H1 (cell line): ENCODE results near the gene ECEL1. TPM values are rescaled to one million over a fixed set of nuclear protein-coding genes. Genes with fewer than 3 reads are reported as not detected.
"Not testable (repeated sequence)": the region's sequence is repeated elsewhere in the genome, so short reads cannot be mapped to it uniquely, and the experiment has no call there.

Experiments
- CTCF ChIA-PET: fragments of 300-600 bp; sonication (Branson Sonifier 250); formaldehyde crosslinking; loops from one replicate; lab custom pipeline; 2021; ENCODE audit not compliant: partially characterized antibody; lab: Charles Lee
- POLR2A ChIA-PET: fragments of 300-600 bp; sonication (Branson Sonifier 250); formaldehyde crosslinking; loops from one replicate; lab custom pipeline; 2021; ENCODE audit warnings: inconsistent platforms; ENCODE audit not compliant: partially characterized antibody; lab: Charles Lee
- DNase-seq, 2 experiments: peaks; one replicate each; pipeline versions ENCODE4 v3.0.0 to v3.0.0-alpha.2; 2010 to 2022; ENCODE audit warnings: low spot score in 2 of 2, low read depth in 1 of 2, mixed read lengths in 1 of 2
- FAIRE-seq: peaks from 2 replicates; lab custom pipeline; 2011; peaks lifted over from hg19 to GRCh38; lab: Jason Lieb, UNC
- H2AFZ ChIP-seq: 2 replicates; pipeline ENCODE4 v1.8.1; 2012; ENCODE audit warnings: low read length, inconsistent platforms
- H2AK5ac ChIP-seq: 2 replicates; pipeline ENCODE4 v1.6.1; 2013; ENCODE audit warnings: low read depth, low read length
- H2BK120ac ChIP-seq: replicated peaks from 2 replicates; pipeline ENCODE3; 2013; ENCODE audit warnings: low read depth, low read length, inconsistent platforms
- H2BK12ac ChIP-seq: 2 replicates; pipeline ENCODE4 v1.6.1; 2013; ENCODE audit warnings: low read depth, low read length
- H2BK15ac ChIP-seq: 2 replicates; pipeline ENCODE4 v1.6.1; 2013; ENCODE audit warnings: low read length
- H2BK20ac ChIP-seq: 2 replicates; pipeline ENCODE4 v1.6.1; 2013; ENCODE audit warnings: low read length
- H2BK5ac ChIP-seq: 2 replicates; pipeline ENCODE4 v1.6.1; 2013; ENCODE audit warnings: low read depth, low read length
- H3K14ac ChIP-seq: 2 replicates; pipeline ENCODE4 v1.6.1; 2013; ENCODE audit warnings: inconsistent platforms; ENCODE audit not compliant: insufficient read length
- H3K18ac ChIP-seq: 2 replicates; pipeline ENCODE4 v1.6.1; 2013; ENCODE audit warnings: low read length; ENCODE audit errors: extremely low read depth
- H3K23ac ChIP-seq: 2 replicates; pipeline ENCODE4 v1.6.1; 2013; ENCODE audit warnings: inconsistent platforms; ENCODE audit not compliant: insufficient read length
- H3K23me2 ChIP-seq: 2 replicates; pipeline ENCODE4 v1.6.1; 2013; ENCODE audit warnings: low read depth, low read length
- H3K27ac ChIP-seq: 2 replicates; pipeline ENCODE4 v1.6.1; 2011; ENCODE audit warnings: low read depth, low read length, inconsistent platforms
- H3K27me3 ChIP-seq, 4 experiments: replicated peaks in 1 of 4; 1 replicate in 1 of 4; 2 replicates in 3 of 4; pipeline versions ENCODE4 v1.6.1 to v1.8.1; 2011 to 2013; ENCODE audit warnings: low read length in 3 of 4, mild to moderate bottlenecking in 3 of 4, inconsistent platforms in 2 of 4, mixed read lengths in 2 of 4, moderate library complexity in 1 of 4; ENCODE audit not compliant: control insufficient read depth in 3 of 4, insufficient read depth in 3 of 4; ENCODE audit errors: extremely low read depth in 1 of 4
- H3K36me3 ChIP-seq, 4 experiments: 2 replicates each; pipeline versions ENCODE4 v1.6.1 to v1.8.1; 2011 to 2013; ENCODE audit warnings: mild to moderate bottlenecking in 4 of 4, low read length in 3 of 4, moderate library complexity in 2 of 4, control low read depth in 1 of 4, inconsistent platforms in 1 of 4; ENCODE audit not compliant: insufficient read depth in 4 of 4, control insufficient read depth in 2 of 4
- H3K4ac ChIP-seq: replicated peaks from 2 replicates; pipeline ENCODE3; 2013; ENCODE audit warnings: low read length, low read depth, mixed read lengths, inconsistent platforms; ENCODE audit not compliant: insufficient read length
- H3K4me1 ChIP-seq, 4 experiments: replicated peaks in 1 of 4; 1 replicate in 1 of 4; 2 replicates in 3 of 4; pipeline versions ENCODE4 v1.6.1 to v1.8.1; 2011 to 2013; ENCODE audit warnings: low read length in 3 of 4, inconsistent platforms in 2 of 4, mixed read lengths in 1 of 4; ENCODE audit not compliant: insufficient read depth in 4 of 4, control insufficient read depth in 3 of 4
- H3K4me2 ChIP-seq, 2 experiments: 2 replicates each; pipeline versions ENCODE4 v1.6.1 to v1.8.1; 2011 to 2013; ENCODE audit warnings: low read depth in 2 of 2, low read length in 2 of 2, control low read depth in 1 of 2, inconsistent platforms in 1 of 2, mild to moderate bottlenecking in 1 of 2; ENCODE audit not compliant: insufficient read depth in 1 of 2
- H3K4me3 ChIP-seq, 4 experiments: fragments of 200-600, 300-600 bp in 1 of 4; sonication (generic), shearing (Covaris generic), sonication (Bioruptor Twin) in 1 of 4; 2 replicates each; pipeline versions ENCODE4 v1.5.1 to v1.8.1; 2011 to 2016; ENCODE audit warnings: low read length in 4 of 4, low read depth in 3 of 4, control low read depth in 2 of 4, inconsistent platforms in 2 of 4, mild to moderate bottlenecking in 2 of 4, mixed read lengths in 1 of 4, moderate library complexity in 1 of 4; ENCODE audit not compliant: insufficient read depth in 2 of 4; ENCODE audit errors: extremely low read depth in 1 of 4
- H3K56ac ChIP-seq: replicated peaks from 2 replicates; pipeline ENCODE3; 2013; ENCODE audit warnings: low read depth, mild to moderate bottlenecking, mixed read lengths, low read length, inconsistent platforms; ENCODE audit not compliant: insufficient read length
- H3K79me1 ChIP-seq: 2 replicates; pipeline ENCODE4 v1.6.1; 2013; ENCODE audit warnings: low read depth, low read length, control low read depth
- H3K79me2 ChIP-seq, 2 experiments: 2 replicates each; pipeline versions ENCODE4 v1.6.1 to v1.8.1; 2012 to 2013; ENCODE audit warnings: low read length in 2 of 2, mild to moderate bottlenecking in 2 of 2, inconsistent platforms in 1 of 2; ENCODE audit not compliant: insufficient read depth in 2 of 2, control insufficient read depth in 1 of 2
- H3K9ac ChIP-seq, 4 experiments: replicated peaks in 1 of 4; 1 replicate in 1 of 4; 2 replicates in 3 of 4; pipeline versions ENCODE4 v1.6.1 to v1.8.1; 2011 to 2013; ENCODE audit warnings: low read depth in 3 of 4, low read length in 3 of 4, control low read depth in 2 of 4, mild to moderate bottlenecking in 2 of 4, moderate library complexity in 2 of 4, inconsistent platforms in 1 of 4; ENCODE audit errors: extremely low read depth in 1 of 4
- H3K9me3 ChIP-seq, 2 experiments: 2 replicates each; pipeline versions ENCODE4 v1.6.1 to v1.8.1; 2012 to 2013; ENCODE audit warnings: mild to moderate bottlenecking in 2 of 2, moderate library complexity in 2 of 2, control low read depth in 1 of 2, inconsistent platforms in 1 of 2, low read depth in 1 of 2, low read length in 1 of 2, mixed read lengths in 1 of 2; ENCODE audit not compliant: insufficient read depth in 2 of 2
- H4K20me1 ChIP-seq, 2 experiments: replicated peaks in 1 of 2; 2 replicates each; pipeline versions ENCODE3 to v1.8.1; 2011 to 2013; ENCODE audit warnings: inconsistent platforms in 2 of 2, low read length in 2 of 2, mild to moderate bottlenecking in 1 of 2; ENCODE audit not compliant: insufficient read depth in 2 of 2, control insufficient read depth in 1 of 2
- H4K5ac ChIP-seq: 2 replicates; pipeline ENCODE4 v1.6.1; 2013; ENCODE audit warnings: low read length, low read depth, mixed read lengths, inconsistent platforms; ENCODE audit not compliant: insufficient read length
- H4K8ac ChIP-seq: 2 replicates; pipeline ENCODE4 v1.8.0; 2013; ENCODE audit warnings: mild to moderate bottlenecking, moderate library complexity, low read length, inconsistent platforms; ENCODE audit not compliant: insufficient read depth; ENCODE audit errors: extremely low read depth
- H4K91ac ChIP-seq: replicated peaks from 2 replicates; pipeline ENCODE3; 2013; ENCODE audit warnings: low read length, mixed read lengths, inconsistent platforms; ENCODE audit not compliant: insufficient read length
- WGBS, 2 experiments: shearing (Covaris generic) in 1 of 2; methylation state at CpG; one replicate each; pipeline versions ENCODE4 v1.1.6 to v1.1.7; 2013 to 2015; ENCODE audit warnings: low lambda C conversion rate in 2 of 2, mixed read lengths in 2 of 2, inconsistent platforms in 1 of 2, low coverage in 1 of 2, missing lambda C conversion rate in 1 of 2; ENCODE audit not compliant: insufficient replicate concordance in 2 of 2, insufficient coverage in 1 of 2, insufficient read length in 1 of 2; ENCODE audit errors: extremely low coverage in 1 of 2, missing lambda C conversion rate in 1 of 2; 5-methylcytosine and 5-hydroxymethylcytosine counted together
- polyA plus RNA-seq, 7 experiments: library from polyadenylated mRNA; depleted of rRNA in 3 of 7; stranded (reverse) in 5 of 7; unstranded in 2 of 7; fragments of >200 nt in 5 of 7; fragments of 200-250 nt in 2 of 7; gene quantifications; 1 replicate in 5 of 7; 2 replicates in 1 of 7; 4 replicates in 1 of 7; pipeline versions ENCODE4 v1.2.1 to v1.2.3, GENCODE V29; 2011 to 2013; ENCODE audit warnings: missing spikeins in 2 of 7, mixed read lengths in 2 of 7
- total RNA-seq: library from RNA; stranded (reverse); fragmentation: NEBNext Ultra II Directional; extraction: Animal tissue kit (Norgen Biotek cat#: 25700); gene quantifications from 2 replicates; pipeline ENCODE4 v1.2.1, GENCODE V29; 2021

The ECEL1 gene
- total and polyA plus RNA-seq, 2 of the 8 experiments (the other 6 are each of a cell fraction or from before 2014, with no cell fraction given): 7.7 to 20.2 TPM

- POLR2A ChIA-PET: interaction anchor here (1.4 kb wide), 1 partner anchor 79 kb away, joined by 5 read pairs; no protein-coding TSS in a partner anchor
- H3K79me2 ChIP-seq, H3K27ac ChIP-seq, H2AFZ ChIP-seq, DNase-seq, H3K27me3 ChIP-seq, H3K4me3 ChIP-seq, H4K91ac ChIP-seq, H2BK5ac ChIP-seq, H3K9me3 ChIP-seq, H2BK15ac ChIP-seq, H2AK5ac ChIP-seq, H4K8ac ChIP-seq, H4K20me1 ChIP-seq, FAIRE-seq, H3K56ac ChIP-seq, H2BK120ac ChIP-seq, H3K79me1 ChIP-seq, H2BK20ac ChIP-seq, H3K4ac ChIP-seq, H3K4me2 ChIP-seq, H3K14ac ChIP-seq, H3K23ac ChIP-seq, H3K9ac ChIP-seq, H3K36me3 ChIP-seq, H3K18ac ChIP-seq, H4K5ac ChIP-seq, H3K23me2 ChIP-seq: not testable (repeated sequence)
- WGBS, 2 experiments: 100% methylated on average over 2 of the region's 29 CpGs; no CpG with 5 or more reads in 1 of the 2 experiments
- 0 out of 2 replicates have a peak overlapping the region, but pooled peaks have one; percentile 96 for H2BK12ac ChIP-seq
- CTCF ChIA-PET: interaction anchor here (0.6 to 3.6 kb wide), 33 partner anchors 11 to 535 kb away, joined by 3 to 108 read pairs (median 4); partner anchors contain the start of gene PRSS56
- H3K4me1 ChIP-seq: peaks cover 0 to 12% (median 2%) of the 10 kb centered on the region in 4 experiments; a peak in 5 of 7 replicates
Measured at GRCh38 chr2:232445149-232445885, 42.3 kb downstream of the ECEL1 start.
